ENCODE measurements around the gene ROR2.

The ROR2 gene

GRCh38 chr9:91948597-91949391, 1.2 kb downstream of the ROR2 start:
- DNase-seq (ENCODE audit: low read depth): peak; percentile 68

DNA sequence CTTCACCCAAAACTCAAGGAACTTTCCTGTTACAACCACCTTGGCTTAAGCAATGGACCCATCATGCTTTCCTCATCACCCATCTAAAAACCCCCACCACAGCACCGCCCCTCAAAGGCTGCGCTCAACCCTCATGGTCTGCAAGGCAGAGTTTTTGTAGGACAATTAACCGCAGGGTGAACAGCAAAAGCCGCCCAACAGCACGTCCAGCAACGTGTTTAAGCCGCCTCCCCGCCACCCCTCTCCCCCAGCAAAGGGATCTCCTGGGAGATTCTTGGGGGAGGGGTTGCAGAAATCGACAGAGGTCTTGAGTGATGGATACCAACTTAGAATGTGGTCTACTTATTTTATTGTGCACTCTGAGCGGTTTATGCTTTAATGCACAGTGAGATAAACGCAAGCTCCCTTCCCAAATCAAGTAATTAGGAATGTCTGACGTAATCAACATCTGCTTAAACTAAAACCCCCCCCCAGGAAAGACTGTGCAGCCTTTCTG, 1.9 kb downstream of the ROR2 start:
- peak; percentile 25 for DNase-seq (ENCODE audit: low read depth)

DNA sequence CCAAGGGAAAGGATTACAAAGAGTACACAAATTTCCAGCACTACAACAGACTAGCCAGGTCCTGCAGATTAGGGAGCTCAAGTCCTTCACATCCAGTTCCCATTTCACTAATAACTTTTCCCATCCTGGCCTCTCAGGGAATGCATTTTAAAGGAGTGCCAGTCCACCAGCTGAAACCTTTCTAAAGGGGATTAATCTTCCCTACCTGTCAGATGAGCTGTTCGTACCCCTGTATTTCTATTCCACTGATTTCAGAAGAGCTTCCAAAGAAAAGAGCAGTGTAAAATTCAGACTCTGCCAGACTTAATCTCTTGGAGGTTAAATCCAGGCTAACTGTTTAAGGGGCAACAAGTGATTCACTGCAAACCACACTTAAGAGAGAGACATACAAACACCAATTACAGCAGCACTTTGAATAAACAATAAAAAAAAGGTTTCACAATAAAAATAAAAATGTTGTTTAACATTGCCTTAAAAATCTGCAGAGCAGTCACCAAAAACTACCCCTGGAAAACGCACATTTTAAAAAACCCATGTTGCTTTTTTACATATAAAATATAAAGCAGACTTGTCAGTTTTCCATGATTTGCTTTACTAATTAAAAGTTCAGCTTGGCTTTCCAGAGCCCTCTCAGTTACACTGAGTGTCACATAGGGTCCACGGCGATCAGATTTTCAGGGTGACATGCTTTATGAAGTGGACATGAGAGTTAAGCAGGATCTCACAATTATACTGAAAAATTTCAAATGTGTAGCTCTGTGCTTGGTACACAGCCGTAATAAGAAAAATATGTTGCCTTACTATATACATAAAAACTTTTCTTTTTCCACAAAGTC, 3.2 kb downstream of the ROR2 start:
- peak; percentile 46 for DNase-seq (ENCODE audit: low read depth)

DNA sequence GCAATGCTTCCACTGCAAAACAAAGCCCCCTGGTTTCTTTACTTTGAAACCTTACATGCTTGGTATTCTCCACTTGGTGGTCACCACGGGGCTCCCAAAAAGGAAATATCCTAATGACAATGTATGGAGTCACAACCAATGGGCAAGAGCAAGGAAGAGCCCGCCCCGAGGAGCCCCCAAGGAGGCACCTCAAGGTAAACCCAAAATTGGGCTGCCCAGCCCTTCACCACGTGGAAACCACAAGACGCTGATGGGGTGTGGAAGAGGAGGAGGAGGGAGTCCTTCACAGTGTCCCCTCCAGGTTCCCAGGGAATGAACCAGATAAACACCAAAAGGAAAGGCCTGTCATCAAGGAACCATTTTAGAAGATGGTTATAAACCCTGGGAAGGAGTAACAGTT, 3.8 kb downstream of the ROR2 start:
- no peak for DNase-seq (ENCODE audit: low read depth)

DNA sequence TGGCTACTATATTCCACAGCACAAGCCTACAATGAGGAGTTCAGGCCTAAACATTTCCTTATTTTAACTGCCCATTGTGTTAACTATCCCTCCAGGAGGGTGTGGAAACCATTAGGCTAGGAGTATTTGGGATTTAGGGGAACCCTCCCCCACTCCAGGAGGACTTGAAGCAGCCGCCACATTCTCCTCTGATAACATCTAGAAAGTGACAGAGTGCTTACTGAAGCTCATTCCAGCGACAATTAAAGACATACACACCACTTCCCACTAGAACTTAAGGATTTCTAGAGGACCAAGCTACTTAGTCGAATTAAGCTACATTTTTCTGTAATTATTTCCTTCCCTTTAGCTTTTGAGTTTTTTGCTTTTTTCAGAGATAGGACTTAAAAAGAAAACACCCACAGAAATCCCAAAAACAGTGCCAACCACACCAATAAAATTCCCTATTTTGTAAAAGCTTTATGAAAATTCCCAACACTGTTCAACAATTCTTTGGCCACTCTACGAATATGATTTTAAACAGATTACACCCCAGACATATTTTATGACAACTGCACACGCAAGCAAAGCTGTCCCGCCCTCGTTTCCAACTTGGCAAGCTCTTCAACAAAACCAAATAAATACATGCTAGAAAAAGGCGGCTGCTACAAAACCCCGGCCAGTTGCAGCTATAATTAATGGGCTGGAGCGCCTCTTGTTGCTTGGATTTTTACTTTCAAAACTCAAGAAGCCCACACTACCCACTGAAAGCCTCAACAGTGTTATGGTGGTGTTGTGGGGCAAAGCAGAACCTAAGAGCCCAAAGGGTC, 4.5 kb downstream of the ROR2 start:
- peak; percentile 75 for DNase-seq (ENCODE audit: low read depth)

DNA sequence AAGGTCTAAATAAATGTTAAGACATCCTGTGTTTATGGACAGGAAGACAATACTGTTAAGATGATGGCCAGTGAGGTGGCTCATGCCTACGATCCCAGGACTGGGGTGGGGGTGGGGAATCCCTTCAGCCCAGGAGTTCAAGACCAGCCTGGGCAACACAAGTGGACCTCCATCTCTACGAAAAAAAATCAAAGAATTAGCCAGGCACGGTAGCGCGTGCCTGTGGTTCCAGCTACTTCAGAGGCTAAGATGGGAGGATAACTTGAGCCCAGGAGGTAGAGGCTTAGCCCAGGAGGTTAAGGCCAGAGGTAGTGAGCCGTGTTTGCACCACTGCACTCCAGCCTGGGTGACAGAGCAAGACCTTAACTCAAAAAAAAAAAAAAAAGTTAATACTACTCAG, 5.3 kb downstream of the ROR2 start:
- no peak for DNase-seq (ENCODE audit: low read depth)

DNA sequence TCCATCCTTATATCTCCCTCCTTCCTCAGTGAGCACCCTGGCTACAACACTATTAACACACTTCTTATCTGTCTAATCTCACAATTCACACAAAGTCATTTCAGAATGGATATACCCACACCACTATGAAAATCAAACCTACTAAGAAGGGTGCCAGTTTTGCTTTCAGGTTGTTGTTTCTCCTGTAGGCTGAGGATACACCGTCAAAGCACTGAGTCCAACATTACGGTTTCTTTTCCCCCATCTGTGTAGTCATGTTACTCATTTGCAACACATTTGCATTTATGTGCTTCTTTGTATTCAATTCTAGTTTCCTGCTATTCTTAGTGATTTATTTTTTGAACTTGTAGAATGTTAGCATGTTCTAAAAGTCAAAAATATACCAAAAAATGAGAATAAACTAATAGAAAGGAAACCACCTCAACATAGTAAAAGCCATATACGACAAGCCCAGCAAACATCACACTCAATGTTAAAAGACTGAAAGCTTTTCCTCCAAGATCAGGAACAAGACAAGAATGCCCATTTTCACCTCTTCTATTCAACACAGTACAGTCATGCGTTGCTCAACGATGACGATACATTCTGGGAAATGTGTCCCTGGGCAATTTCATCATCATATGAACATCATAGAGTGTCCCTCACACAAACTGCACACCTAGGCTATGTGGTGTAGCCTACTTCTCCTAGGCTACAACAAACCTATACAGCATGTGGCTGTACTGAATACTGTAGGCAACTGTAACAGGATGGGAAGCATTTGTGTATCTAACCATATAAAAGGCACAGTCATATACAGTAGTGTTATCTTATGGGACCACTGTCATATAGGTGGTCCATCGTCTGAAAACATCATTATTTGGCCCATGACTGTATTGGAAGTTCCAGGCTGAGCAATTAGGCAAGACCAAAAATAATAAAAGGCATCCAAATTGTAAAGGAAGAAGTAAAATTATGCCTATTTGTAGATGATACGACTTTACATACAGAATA, 6.3 kb downstream of the ROR2 start:
- DNase-seq (ENCODE audit: low read depth): peak; percentile 17

DNA sequence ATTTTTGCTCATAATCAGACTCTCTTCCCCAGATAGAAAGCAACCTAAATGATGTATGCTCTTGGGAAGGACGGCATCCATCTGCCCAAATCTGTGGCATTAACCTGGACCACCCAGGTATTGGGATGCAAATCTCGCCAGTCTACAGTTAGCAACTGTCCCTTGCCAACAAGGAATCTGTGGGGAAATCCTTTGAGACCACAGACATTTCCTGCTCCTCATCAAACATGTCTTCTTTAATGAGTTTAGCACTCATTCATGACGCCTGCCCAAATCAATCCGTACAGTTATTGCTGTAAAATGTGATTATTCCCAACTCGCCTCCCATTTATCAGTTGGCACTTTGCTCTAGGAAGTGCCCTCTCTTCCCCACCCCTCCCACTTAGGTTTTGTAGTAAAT, 7.8 kb downstream of the ROR2 start:
- no peak for DNase-seq (ENCODE audit: low read depth)

GRCh38 chr9:91939978-91940377, 10.1 kb downstream of the ROR2 start:
- DNase-seq (ENCODE audit: low read depth): no peak

DNA sequence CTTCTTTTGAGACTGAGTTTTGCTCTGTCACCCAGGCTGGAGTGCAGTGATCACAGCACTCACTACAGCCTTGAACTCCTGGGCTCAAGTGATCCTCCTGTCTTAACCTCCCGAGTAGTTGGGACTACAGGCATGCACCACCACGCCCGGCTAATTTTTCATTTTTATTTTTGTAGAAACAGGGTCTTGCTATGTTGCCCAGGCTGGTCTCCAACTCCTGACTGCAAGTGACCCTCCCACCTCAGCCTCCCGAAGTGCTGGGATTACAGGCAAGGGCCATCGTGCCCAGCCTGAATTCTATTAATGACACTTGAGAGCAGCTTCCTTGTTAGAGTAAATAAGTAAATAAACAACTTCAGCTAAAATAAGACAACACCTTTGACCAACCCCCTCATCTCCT, 12.3 kb downstream of the ROR2 start:
- DNase-seq (ENCODE audit: low read depth): no peak

DNA sequence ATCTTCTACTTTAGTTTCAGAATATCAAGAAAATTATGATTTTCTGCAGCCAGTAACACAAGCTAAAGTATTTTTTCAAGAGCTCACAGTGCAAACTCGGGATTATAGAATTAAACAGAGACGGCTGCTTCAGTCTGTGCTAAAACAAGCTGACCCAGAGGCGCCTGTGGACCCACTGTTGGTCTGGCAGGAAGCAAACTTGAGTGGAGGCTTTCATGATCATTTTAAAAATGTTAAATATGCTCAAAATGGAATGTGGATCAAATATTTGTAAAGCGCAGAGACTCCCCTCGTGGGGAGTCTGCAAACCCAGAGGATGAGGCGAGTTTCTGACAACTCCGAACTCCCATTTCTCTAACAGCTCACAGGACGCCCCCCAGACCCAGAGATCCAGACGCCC, 13.0 kb downstream of the ROR2 start:
- DNase-seq (ENCODE audit: low read depth): peak; percentile 67

- DNase-seq (ENCODE audit: low read depth): no peak
These were observed 14.1 kb downstream of the ROR2 start for GRCh38 chr9:91935805-91936514.

GRCh38 chr9:91935066-91935749, 14.8 kb downstream of the ROR2 start:
- no peak for DNase-seq (ENCODE audit: low read depth)

DNA sequence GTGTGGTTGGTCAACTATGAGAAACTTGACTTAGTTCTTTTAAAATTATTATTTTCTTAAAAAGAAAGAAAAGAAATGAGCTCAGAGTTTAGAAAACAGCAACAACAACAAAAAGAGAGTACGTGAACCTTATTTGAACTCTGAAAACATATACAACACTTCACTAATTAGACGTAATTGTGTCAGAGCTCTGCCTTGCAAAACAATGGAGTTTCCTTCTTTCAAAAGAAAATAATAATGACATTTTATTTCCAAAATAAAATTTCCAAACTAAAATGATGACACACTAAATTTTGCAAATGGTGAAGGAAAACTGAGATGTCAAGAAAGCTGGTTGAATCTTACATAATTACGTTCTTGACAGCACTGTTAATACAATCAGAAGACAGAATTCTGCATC, 15.4 kb downstream of the ROR2 start:
- no peak for DNase-seq (ENCODE audit: low read depth)

DNA sequence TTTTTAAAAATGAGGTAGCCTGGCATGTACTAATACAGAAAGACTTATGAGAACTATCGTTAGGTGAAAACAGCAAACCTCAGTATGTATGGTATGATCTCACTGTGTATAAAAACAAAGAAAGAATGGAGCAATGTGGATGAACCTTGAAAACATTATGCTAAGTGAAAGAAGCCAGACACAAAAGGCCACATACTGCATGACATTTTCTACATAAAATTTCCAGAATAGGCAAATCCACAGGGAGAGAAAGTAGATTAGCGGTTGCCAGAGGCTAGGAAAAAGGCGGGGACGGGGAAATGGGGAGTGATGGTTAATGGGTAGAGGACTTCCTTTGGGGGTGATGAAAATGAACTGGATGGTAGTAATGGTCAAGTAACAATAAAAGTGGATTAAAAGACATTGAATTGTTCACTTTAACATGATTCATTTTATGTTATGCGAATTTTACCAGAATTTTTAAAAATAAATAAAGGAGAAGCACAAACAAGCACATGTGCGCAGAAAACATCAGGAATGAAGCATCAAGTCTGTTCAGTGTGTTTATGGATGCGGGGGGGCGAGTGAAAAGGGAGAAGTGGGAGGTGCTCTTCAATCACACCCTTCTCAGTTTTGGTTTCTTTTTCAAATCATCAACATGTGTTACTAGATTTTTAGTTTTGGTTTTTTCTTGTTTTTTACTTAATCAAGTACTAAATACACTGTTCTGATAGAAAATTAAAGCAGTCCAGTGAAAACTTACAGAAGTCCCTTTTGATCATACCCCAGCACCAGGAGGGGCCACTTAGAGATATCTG, 16.3 kb downstream of the ROR2 start:
- peak; percentile 49 for DNase-seq (ENCODE audit: low read depth)

- DNase-seq (ENCODE audit: low read depth): peak; percentile 33
These were observed 19.6 kb downstream of the ROR2 start for GRCh38 chr9:91930475-91930874.

DNA sequence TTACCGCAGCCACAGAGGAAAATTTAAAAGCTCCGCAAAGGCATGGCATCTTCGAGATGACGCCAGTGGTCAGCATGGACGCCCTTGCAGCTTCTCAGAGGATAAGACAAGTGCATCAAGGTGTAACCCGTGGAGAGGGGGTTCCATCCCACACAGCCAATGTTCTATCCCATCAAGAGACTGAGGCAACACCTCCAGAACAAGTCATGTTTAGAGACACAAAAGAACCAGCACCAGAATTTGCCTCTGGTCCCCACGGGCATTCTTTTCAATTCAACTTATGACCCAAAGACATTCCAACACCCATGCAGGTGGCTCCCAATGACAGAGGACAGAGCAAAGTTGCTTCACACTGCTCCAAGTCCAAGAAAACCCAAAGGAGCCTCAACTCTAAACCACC, 20.7 kb downstream of the ROR2 start:
- DNase-seq (ENCODE audit: low read depth): no peak

GRCh38 chr9:91927922-91928510, 22.0 kb downstream of the ROR2 start:
- no peak for DNase-seq (ENCODE audit: low read depth)

GRCh38 chr9:91924090-91924489, 25.9 kb downstream of the ROR2 start:
- DNase-seq (ENCODE audit: low read depth): no peak

Measured in iris pigment epithelial cell (primary cell).